Measurements from ENCODE around the gene ZFP64. TPM values are rescaled to one million over a fixed set of nuclear protein-coding genes. Genes with fewer than 3 reads are reported as not detected.

ZFP64 gene
- 10 to 100 TPM in 1 of 2 donors, 1 to 10 TPM in 1; 6.3 to 10.4 TPM for total RNA-seq

- ATAC-seq (peak; percentile 86), DNase-seq (peak; percentile 69 to 82 (median 71))
- Histone ChIP-seq H3K9me3 (no peaks in the 10 kb centered on the region), H3K27ac (peak within 1 kb of the TSS; percentile 71 to 92 (median 90)), H3K27me3 (no peaks in the 10 kb centered on the region), H3K4me3 (peak within 1 kb of the TSS; percentile 63 to 66), H3K36me3 (replicated peaks in 1 of 2; ENCODE audit: insufficient read depth in 1 of 2, low read depth in 2 of 2) (no peaks in the 10 kb centered on the region), H3K4me1 (peaks cover 18% of the 10 kb centered on the region)
- WGBS, 2 donors, result 0 to 3% methylated on average over 18 to 63 of the region's 70 CpGs
- intact Hi-C loops (cut with DNase I), result no loop called here
- peak; percentile 60 to 80 (median 70) for TF ChIP-seq POLR2A (IDR thresholded peaks at IDR 0.05)
- peak; percentile 24 to 58 (median 45) for TF ChIP-seq CTCF (IDR thresholded peaks at IDR 0.05)
Measured at GRCh38 chr20:52191132-52191915, at the start of gene ZFP64. TSS of gene ZFP64 (minus strand) at chr20:52191779. CDS start at chr20:52191636, 143 bp downstream.

GRCh38 chr20:52240802-52241201 lies 49.2 kb upstream of the ZFP64 start:
- H3K27ac ChIP-seq, result no peak overlapping the region
- no peaks in the 10 kb centered on the region for H3K36me3 ChIP-seq (replicated peaks in 1 of 2; ENCODE audit: insufficient read depth in 1 of 2, low read depth in 2 of 2)
- intact Hi-C loops (cut with DNase I), result no loop called here
- ATAC-seq (no peak), DNase-seq (no peak)
- H3K9me3 ChIP-seq, result no peaks in the 10 kb centered on the region
- 58 to 85% methylated on average over 1 of the region's 1 CpG for WGBS, 2 donors
- H3K27me3 ChIP-seq, result no peaks in the 10 kb centered on the region
- H3K4me3 ChIP-seq, result no peak overlapping the region
- TF ChIP-seq POLR2A (IDR thresholded peaks at IDR 0.05), result no peak
- TF ChIP-seq CTCF (IDR thresholded peaks at IDR 0.05), result no peak
- no peaks in the 10 kb centered on the region for H3K4me1 ChIP-seq

- WGBS, 2 donors, result 49 to 61% methylated on average over 2 of the region's 2 CpGs
- no peak overlapping the region for H3K27ac ChIP-seq
- no peaks in the 10 kb centered on the region for H3K9me3 ChIP-seq
- no peak for TF ChIP-seq POLR2A (IDR thresholded peaks at IDR 0.05)
- no peak for TF ChIP-seq CTCF (IDR thresholded peaks at IDR 0.05)
- no peaks in the 10 kb centered on the region for H3K4me1 ChIP-seq
- H3K27me3 ChIP-seq, result no peaks in the 10 kb centered on the region
- no peaks in the 10 kb centered on the region for H3K36me3 ChIP-seq (replicated peaks in 1 of 2; ENCODE audit: insufficient read depth in 1 of 2, low read depth in 2 of 2)
- DNase-seq, result no peak
- intact Hi-C loops (cut with DNase I), result no loop called here
- H3K4me3 ChIP-seq, result no peak overlapping the region
- ATAC-seq, result no peak
Measured at GRCh38 chr20:52239102-52239501, 47.5 kb upstream of the ZFP64 start.

- no peak for DNase-seq
- H3K27me3 ChIP-seq, result no peaks in the 10 kb centered on the region
- intact Hi-C loops (cut with DNase I), result no loop called here
- ATAC-seq, result no peak
- 88 to 89% methylated on average over 7 of the region's 7 CpGs for WGBS, 2 donors
- no peaks in the 10 kb centered on the region for H3K9me3 ChIP-seq
- no peak overlapping the region for H3K27ac ChIP-seq
- TF ChIP-seq CTCF (IDR thresholded peaks at IDR 0.05) (no peak), POLR2A (IDR thresholded peaks at IDR 0.05) (no peak)
- H3K4me3 ChIP-seq, result no peak overlapping the region
- H3K36me3 ChIP-seq (replicated peaks in 1 of 2; ENCODE audit: insufficient read depth in 1 of 2, low read depth in 2 of 2), result no peaks in the 10 kb centered on the region
- no peaks in the 10 kb centered on the region for H3K4me1 ChIP-seq
Measured at GRCh38 chr20:52236292-52236691, 44.7 kb upstream of the ZFP64 start.

GRCh38 chr20:52235129-52235528 lies 43.5 kb upstream of the ZFP64 start:
- no peak overlapping the region for H3K4me3 ChIP-seq
- H3K4me1 ChIP-seq, result peaks cover 7% of the 10 kb centered on the region
- 70 to 86% methylated on average over 4 of the region's 4 CpGs for WGBS, 2 donors
- TF ChIP-seq CTCF (IDR thresholded peaks at IDR 0.05) (no peak), POLR2A (IDR thresholded peaks at IDR 0.05) (no peak)
- intact Hi-C loops (cut with DNase I), result no loop called here
- no peak for ATAC-seq
- no peak for DNase-seq
- no peaks in the 10 kb centered on the region for H3K27me3 ChIP-seq
- H3K36me3 ChIP-seq (replicated peaks in 1 of 2; ENCODE audit: insufficient read depth in 1 of 2, low read depth in 2 of 2), result no peaks in the 10 kb centered on the region
- H3K27ac ChIP-seq, result no peak overlapping the region
- no peaks in the 10 kb centered on the region for H3K9me3 ChIP-seq

Measured in body of pancreas (tissue), 4 donors.